ENCODE measurements around the gene FBXL4.

FBXL4 gene

DNA sequence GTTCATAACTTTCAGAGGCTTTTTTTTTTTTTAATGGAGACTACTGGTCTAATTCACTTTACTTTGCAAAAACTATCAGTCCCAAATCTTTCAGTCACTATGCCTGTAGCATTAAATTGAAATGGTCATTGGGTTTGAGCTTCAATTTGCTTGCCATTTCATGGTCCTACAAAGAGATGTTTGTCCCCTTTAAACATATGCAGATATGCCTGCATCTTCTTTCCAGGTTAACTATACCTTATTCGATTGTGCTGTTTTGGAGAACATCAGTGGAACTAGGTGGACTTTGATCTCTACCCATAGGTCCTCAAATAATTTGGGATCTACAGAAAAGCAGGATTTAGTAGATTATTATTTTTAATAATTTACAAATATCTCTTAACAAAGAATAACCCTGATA is 108.8 kb downstream of the FBXL4 start:
- DNase-seq (ENCODE audit: low read depth, low spot score) = no peak

DNA sequence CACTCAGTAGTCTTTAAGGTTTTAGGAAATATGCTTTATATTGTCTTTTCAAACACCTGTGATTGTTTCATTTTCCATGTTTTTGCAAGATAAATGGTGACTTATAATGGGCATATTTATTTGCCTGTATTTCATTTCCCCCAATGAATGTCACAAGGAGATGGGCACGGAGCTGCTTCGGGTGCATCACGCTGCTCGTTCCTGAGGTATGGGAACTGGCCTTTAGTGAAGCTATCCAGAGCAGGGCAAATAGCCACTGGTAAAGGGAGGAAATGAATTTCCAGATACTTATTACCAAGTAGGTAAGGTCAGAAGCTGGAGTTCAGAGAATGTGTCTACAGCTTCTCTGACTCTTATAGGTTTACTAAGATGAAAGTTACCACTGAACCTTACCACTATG is 109.7 kb downstream of the FBXL4 start:
- DNase-seq (ENCODE audit: low read depth, low spot score) = no peak

DNA sequence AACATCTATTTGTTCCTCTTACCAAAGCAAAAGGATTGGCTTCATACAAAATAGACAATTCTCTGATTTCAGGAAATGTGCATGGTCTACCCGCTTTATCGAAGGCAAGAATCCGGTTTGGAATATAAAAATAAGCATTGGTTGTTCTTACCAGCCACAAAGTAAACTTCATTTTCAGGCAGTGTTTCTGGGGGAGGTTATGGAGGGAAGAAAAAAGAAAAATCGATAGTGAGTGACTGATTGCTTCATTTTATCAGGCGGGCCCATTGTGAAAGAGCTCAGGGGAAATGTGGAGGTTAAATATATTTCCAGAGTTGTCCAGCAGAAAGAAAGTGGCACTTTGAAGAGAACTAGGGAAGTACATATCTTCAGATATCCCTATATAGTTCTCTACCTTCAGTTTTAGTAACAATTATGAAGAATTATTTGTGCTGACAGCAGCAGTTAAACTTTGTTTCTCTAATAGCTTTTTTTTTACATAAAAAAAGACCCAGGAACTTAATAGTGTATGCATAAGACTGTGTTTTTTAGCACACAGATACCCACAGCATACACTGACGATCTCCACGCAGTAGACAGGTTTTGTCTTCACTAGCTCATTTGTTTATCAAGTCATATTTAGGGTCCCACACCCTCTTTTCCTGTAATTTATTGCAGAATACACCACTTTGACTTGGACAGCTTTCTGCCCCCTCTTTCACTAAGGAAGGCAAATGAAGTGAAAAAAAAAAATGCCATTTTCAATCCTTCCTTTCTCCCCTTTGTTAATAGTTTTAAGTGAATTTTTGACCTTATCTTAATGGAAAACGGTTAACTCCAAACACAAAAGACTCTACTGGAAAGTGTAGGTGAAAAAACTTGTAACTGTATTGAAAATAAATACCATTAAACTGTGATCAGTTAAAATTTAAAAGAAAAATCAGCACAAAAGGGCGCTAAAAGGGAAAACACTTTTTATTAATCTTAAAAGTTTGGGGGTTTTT is 110.5 kb downstream of the FBXL4 start:
- no peak for DNase-seq (ENCODE audit: low read depth, low spot score)

DNA sequence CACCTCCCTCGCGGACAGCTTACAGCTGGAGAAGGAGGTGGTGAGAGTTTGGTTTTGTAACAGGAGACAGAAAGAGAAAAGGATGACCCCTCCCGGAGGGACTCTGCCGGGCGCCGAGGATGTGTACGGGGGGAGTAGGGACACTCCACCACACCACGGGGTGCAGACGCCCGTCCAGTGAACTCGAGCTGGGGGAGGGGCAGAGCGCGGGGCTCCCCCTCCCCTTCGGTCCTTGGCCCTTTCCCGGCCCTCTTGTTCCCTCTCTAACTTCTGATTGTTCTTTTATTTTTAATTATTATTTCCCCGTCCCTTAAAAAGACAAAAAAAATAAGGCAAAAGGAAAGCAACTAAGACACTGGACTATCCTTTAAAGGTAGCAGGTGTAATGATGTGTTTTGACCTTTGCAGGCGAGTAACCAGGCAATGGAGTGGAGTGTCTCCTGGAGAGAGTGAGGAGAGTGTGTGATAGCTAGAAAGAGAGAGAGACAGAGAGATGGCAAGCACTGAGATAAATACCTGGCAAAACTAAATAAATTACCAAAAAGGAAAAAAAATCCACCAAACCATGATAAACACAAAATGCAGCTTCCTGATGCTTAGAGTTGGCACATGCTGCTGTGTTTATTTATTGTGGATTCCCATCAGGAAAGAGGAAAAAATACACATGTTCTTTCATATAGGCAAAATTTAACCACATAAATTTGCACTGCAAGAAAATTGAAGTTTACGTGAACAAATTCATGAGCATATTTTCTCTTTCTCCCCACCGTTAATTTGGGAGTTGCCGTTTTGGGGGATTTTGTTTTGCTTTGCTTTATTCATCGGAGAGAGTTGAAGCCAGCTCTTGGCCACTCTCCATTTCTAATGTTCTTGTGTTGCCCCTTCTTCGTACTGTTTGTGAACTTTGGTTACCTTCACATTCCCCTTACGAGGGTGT is 111.5 kb downstream of the FBXL4 start:
- no peak for DNase-seq (ENCODE audit: low read depth, low spot score)

DNA sequence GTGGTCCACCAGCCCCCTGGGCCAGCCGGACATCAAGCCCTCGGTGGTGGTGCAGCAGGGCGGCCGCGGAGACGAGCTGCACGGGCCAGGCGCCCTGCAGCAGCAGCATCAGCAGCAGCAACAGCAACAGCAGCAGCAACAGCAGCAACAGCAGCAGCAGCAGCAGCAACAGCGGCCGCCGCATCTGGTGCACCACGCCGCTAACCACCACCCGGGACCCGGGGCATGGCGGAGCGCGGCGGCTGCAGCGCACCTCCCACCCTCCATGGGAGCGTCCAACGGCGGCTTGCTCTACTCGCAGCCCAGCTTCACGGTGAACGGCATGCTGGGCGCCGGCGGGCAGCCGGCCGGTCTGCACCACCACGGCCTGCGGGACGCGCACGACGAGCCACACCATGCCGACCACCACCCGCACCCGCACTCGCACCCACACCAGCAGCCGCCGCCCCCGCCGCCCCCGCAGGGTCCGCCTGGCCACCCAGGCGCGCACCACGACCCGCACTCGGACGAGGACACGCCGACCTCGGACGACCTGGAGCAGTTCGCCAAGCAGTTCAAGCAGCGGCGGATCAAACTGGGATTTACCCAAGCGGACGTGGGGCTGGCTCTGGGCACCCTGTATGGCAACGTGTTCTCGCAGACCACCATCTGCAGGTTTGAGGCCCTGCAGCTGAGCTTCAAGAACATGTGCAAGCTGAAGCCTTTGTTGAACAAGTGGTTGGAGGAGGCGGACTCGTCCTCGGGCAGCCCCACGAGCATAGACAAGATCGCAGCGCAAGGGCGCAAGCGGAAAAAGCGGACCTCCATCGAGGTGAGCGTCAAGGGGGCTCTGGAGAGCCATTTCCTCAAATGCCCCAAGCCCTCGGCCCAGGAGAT is 112.4 kb downstream of the FBXL4 start:
- DNase-seq (ENCODE audit: low read depth, low spot score) = peak; percentile 59

DNA sequence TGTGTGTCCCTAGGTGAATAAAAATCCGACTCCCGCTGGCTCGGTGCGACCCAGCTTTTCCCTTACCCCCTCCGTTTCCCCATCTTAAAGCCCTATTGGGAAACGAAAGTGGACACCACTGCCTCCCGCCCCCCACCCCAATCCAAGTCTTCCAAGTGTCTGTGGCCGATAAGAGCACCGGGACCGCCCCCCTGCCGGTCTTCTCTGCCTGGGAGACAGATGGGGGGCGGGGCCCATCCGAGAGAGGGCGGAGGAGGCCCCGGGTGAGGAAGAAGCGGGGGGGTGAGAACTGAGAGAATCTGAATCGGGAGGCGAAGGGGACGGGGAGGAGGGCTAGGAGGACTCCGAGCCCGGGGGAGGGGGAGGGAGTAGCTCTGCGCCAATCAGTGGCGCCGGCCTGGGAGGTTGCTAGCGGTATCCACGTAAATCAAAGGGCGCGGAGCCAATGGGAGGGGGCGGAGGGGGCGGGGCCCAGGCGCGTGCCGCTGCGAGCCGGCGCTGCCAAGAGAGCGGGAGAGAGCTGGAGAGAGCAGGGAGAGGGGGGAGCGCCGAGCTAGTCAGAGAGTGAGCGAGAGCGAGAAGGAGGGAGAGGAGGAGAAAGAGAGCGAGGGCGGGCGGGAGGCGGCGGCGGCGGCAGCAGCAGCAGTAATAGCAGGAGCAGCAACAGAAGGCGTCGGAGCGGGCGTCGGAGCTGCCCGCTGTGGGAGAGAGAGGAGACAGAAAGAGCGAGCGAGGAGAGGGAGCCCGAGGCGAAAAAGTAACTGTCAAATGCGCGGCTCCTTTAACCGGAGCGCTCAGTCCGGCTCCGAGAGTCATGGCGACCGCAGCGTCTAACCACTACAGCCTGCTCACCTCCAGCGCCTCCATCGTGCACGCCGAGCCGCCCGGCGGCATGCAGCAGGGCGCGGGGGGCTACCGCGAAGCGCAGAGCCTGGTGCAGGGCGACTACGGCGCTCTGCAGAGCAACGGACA is 113.4 kb downstream of the FBXL4 start, which contains the start of gene POU3F2:
POU3F2 (plus strand) TSS at position 515 of the 972 bp plus-strand sequence; CDS start at position 815, 300 bp downstream.
- DNase-seq (ENCODE audit: low read depth, low spot score) = peak; percentile 91

DNA sequence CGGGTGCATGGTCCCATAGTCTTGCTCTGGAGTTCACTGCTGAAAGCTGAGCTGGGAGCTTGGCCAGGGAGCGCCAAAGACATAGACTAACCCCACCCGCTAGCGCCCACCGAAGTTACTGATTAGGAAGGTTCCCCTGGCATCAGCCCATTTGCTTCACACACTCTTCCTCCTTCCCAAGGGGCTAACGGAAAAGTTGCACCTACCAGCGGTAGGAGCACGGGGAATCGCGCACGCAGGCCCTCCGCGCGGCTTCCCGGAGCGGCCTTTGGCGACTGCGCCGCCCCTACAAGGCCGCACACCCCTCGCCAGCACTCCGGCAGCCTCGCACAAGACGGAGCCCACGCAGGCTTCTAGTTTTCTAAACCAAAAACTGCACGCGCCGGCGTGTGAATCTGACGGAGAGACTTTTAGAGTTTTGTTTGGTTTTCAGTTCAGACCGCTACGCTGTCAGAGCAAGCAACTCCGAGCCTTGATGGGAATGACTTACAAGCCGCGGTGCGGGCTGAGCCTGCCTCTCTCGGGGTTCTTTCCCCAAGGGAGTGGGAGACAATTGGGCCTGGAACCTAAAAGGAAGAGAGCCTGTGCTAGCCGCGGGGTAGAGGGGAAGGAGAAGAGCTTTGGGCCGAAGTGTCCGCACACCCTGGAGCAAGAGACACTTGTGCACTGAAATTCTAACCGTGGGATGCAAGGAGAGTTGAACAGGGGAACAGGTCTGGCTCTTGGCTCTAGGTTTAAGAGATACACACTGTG is 114.3 kb downstream of the FBXL4 start:
- DNase-seq (ENCODE audit: low read depth, low spot score) = peak; percentile 71

DNA sequence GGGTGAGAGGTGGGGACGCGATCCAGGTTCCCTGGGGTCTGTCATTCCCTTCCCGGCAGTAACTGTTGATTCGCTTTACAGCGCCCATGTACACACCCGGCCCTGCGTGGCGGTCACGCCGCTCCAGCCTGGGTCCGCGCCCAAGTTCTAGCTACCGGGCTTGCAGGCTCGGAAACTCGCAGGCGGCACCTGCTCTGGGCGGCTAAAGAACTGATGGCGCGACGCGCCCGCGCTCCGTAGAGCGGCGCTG is 114.8 kb downstream of the FBXL4 start:
- no peak for DNase-seq (ENCODE audit: low read depth, low spot score)

DNA sequence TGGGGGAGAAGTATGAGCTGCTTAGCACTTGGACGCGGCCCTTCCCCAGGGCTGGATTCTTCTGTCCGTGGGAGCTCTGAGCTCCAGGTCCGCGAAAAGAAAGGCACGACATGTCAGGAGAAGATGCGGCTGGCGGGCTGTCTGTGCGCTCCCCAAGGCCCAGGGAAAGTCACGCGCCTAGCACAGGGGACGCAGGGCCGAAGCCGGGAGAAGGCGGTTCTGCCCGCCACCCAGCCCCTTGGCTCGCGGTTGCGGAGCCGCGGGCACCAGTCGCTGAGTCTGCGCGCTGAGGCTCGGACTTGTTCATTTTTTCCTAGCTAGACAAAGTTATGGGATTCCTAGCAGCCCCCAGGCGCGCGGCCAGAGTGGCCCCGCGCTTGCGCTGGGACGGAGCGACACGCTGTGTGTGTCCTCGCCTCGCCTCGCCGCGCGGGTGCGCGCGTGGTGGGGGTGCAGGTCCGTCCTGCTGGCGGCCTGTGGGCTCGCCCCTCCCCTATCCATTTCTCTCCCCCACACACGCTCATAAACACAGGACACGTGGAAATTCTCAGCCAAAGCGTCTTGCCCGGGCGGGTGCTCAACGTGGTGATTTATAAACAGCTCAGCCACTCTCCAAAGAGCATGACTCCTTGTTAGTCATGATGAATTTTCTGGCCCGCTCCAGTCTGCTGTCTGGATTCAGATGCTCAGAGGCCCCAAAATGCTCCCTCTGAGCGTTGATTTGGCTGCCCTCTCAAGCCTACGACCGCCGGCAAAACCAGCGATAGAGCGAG is 115.3 kb downstream of the FBXL4 start:
- no peak for DNase-seq (ENCODE audit: low read depth, low spot score)

DNA sequence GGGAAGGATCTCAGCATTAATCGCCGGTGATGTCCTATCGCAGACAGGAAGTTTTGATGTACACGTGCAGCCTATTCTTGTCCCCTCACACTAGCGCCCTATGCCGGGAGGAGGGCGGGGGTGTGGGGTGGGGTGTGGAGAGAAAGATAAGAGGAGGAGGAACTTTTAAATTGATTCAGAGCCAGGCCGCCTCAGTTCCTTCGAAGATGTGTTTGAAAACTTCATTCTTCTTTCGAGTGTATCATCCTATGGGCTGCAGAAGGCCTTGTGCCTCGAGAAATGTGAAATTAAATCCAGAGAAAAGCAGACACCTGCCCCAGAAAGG is 115.8 kb downstream of the FBXL4 start:
- DNase-seq (ENCODE audit: low read depth, low spot score) = no peak

DNA sequence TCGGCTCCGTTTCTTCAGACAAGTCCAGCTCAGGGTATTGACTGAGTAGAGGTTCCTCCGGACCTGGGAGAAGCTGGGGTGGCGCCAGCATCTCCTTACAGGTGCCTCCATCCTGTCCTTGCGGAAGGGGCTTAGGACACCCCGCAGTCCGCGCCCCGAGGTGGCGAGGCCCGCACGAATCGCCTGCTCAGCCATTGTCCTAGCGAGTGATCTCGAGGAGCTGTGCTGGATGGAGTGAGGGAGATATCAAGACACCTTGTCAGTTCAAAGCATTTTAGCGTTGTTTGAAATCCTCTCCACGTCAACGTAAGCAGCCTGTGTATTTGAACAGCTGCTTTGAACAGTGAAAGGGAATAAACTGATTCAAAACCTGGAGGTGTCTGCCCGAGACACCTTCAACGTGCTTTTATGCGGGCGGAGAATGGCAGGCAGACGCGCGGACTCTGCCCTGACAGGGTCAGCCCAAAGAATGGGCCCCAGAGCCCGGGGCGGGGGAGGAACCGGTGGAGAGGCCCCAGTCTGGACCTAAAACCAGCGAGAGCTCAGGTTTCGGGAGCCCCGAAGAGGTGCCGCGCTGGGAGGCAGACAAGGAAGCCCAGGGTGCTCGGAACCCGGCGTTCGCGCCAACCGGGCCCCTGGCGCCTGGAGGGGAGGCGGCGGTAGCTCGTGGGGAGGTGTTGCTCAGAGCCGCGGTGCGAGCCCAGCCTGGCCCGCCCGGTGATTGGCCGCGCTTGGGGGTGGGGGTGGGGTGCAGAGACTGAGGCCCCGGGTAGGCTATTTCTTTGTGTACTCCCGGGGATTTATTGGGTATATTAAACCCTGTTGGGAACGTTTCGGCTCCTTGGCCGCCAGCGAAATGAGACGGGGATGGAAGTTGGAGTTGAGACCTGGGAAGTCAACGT is 116.4 kb downstream of the FBXL4 start:
- DNase-seq (ENCODE audit: low read depth, low spot score) = no peak

DNA sequence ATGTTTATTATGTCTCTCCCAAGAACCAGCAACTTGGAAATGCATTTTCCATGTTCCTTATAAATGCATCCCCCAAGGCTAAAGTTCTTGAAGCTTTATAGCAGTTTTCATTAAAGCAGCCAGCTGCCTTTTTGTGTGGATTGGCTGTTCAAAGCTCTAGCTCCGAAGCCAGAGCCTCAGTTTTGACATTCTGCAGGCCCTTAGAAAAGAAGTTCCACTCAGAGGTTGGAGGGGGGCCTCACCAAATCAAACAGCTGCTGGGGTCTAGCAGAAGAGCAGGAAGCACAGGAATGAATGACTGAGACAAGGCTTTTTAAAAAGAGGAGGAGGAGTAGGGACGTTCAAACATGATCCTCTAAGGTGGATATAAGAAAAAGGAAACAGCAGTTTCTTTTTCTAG is 117.6 kb downstream of the FBXL4 start:
- DNase-seq (ENCODE audit: low read depth, low spot score) = no peak

DNA sequence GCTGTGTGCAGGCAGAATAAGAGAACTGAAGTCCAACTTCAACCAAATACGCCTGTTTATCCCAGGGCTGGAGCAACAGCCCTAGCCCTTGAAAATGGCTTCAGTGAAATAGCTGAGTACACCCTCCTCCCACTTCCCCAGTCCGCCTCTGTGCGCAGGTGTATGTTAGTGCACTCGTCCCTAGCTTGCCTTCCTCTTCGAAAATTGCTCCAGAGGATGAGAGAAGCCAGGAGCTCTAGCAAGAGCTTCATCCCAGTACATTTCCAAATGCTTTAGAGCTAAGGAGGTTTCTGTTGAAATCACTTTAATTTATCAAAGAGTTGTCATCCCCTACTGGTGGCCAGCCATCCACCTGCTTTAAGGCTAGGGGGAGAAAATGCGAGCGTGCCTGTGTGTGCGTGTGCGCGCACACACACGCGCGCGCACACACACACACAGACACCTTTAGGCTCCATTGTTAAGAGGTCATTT is 118.8 kb downstream of the FBXL4 start:
- no peak for DNase-seq (ENCODE audit: low read depth, low spot score)

DNA sequence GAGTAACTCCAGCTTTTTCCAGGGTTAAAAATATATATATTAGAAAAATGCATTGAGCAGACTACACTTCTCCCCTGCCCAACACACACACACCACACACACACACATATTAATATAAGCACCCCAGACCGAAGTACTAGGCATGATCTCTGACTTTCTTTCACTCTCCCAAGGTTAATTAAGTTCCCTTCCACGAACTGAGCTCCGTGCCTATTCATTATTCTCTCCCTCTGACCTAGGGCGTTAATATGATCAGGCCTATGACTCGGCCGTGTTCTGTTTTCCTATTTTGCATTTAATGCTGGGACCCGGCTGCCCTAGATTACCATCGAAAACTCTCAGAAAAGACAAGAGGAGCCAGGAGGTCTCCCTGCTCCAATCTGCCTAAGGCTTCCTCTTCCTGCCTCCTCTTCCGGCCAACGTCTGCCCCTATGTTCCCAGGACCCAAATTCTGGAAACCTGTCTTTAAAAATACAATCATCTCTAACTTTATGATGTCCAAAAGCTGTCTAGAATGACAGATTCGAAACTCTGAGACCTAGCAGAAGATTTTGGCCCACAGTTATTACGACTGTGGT is 119.4 kb downstream of the FBXL4 start:
- DNase-seq (ENCODE audit: low read depth, low spot score) = no peak

DNA sequence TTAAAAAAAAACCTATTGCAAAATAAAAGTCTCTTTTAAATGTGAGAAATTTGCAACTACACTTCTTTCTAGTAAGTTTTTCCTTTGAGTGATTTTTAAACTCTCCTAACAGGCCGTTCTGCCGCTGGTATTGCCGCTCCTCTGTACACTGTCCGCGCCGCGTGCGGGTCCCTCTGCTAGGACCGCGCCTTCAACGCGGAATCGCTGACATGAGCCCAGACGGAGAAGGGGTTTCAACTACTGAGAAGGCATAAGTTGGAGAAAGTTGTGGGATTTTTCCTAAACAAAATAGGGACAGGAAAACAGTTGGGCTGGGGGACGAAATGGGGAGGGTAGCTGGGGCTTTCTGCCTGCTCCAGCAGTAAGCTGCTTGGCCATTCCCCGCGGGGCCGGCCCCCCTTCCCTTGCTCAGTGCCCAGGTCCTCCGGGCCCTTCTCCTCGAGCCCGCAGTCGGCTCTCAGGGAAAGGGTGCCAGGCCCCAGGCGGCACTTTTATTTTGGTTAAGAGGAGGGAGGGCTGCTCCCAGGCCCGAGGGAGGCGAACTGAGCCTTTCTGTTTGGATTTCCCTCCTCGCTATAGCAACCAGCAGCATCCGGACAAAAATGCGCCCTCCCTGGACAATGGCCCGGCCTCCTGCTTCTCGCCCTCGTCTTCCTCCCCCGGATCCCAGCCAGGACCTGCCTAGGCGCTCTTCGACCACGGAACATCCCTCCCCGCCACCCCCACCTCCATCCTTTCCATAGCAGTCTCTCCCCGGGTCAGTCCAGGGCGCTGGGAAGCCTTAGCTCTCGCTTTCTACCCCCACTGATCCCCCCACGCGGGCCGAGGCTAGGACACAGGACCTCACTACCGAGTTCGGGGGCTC is 120.2 kb downstream of the FBXL4 start:
- DNase-seq (ENCODE audit: low read depth, low spot score) = peak; percentile 74

DNA sequence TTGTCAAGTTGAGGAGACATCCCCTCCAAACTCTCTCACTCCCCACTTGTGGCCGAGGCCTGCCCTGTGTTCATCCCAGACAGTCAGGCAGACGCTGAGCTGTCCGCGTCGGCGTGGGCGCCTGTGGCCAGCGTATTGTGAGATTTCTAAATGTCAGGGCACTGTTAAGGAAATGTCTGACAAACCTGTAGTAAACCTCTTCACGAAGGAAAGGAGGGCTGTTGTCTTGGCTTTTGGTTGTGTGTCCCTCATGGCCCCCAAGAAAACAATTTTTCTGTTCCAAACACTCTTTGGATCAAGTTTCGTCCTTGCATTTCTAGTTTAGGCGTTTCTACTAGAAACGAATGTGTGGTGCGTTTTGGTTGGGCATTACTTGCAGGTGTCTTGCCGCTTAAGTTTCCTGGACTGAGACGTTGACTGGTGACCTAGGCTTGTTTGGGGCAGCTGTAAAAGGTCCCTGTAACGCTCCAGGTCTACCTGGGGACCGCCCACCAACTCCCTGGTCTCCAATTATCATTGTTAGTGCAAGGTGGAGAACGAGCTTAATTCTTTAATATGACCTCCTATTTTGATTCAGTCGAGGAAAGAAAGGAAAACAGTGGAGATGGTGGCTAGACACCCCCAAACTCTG is 122.0 kb downstream of the FBXL4 start:
- DNase-seq (ENCODE audit: low read depth, low spot score) = no peak
